Measurements from ENCODE around the gene KCNMB2.
A peak's percentile ranks its signal among the peaks of the same experiment; 100 is the strongest.

KCNMB2 gene

DNA sequence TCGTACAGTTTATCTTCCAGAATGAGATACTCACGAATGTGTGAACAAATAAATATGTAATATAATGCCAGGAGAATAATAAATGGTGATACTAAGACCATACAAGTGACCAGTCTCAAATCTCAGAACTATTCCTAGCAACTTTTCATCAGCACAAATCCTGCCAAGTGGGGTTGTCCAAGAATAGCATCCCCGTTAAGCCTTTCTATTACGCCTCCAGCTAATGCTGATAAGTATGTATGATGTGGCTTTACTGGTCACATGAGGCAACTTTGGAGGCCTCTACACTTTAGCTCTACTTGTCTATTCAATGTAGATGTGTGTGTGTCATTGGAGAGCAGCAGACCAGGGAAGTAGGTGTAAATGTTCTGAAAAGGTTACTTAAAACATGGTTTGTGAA is 129.5 kb downstream of the KCNMB2 start:
- H3K4me3 ChIP-seq (ENCODE audit: control insufficient read depth, low read depth, low read length): no peak overlapping the region
- no peak for DNase-seq (ENCODE audit: low read depth)
- TF ChIP-seq, protein P1, sequence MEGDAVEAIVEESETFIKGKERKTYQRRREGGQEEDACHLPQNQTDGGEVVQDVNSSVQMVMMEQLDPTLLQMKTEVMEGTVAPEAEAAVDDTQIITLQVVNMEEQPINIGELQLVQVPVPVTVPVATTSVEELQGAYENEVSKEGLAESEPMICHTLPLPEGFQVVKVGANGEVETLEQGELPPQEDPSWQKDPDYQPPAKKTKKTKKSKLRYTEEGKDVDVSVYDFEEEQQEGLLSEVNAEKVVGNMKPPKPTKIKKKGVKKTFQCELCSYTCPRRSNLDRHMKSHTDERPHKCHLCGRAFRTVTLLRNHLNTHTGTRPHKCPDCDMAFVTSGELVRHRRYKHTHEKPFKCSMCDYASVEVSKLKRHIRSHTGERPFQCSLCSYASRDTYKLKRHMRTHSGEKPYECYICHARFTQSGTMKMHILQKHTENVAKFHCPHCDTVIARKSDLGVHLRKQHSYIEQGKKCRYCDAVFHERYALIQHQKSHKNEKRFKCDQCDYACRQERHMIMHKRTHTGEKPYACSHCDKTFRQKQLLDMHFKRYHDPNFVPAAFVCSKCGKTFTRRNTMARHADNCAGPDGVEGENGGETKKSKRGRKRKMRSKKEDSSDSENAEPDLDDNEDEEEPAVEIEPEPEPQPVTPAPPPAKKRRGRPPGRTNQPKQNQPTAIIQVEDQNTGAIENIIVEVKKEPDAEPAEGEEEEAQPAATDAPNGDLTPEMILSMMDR (IDR thresholded peaks at IDR 0.05; ENCODE audit: control insufficient read depth, insufficient read depth, low read depth, low read length, missing control alignments): no peak

DNA sequence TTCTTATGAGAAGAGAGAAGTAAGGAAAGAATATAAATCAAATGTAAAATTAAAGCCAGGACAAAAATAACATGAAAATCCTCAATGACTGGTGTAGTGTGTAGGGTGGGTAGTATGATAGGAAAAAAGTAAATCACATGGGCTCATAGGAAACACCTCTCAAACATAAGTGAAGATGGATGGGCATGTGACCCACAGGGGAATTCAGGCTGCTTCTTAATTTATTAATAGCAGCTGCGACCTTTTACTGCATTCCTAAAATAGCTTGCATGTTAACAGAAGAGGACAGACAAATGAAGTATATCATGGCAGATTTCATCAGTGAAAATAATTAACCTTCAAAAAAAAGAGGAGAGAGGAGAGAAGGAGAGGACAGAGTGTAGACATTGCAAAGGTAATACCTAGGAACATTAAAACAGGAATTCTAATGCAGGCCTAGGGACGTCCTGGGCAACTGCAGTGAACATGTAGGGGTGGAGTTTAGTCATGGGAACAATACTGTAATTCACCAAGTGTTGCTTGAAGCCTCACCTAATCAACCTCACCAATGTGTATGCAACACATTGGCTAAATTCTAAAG is 132.9 kb downstream of the KCNMB2 start:
- no peak for DNase-seq (ENCODE audit: low read depth)
- no peak overlapping the region for H3K4me3 ChIP-seq (ENCODE audit: control insufficient read depth, low read depth, low read length)
- TF ChIP-seq, protein P1 (IDR thresholded peaks at IDR 0.05; ENCODE audit: control insufficient read depth, insufficient read depth, low read depth, low read length, missing control alignments): no peak

DNA sequence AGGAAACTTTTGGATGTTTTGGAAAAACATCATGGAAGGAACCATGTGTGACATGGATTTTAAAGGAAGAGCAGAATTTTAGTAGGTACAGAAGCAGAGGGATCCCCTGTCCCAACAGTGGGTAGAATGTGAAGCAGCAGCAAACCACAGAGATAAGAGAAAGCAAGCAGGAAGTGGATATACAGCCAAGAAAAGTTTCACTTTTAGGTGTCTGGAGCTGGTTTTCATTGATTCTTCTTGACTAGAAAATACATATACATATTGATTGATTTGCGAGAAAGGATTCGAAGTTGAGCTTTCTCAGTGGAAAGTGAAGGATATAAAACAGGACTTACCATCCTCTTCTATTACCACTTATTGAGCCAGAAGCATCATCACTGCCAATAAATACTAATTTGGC is 133.5 kb downstream of the KCNMB2 start:
- no peak for DNase-seq (ENCODE audit: low read depth)
- H3K4me3 ChIP-seq (ENCODE audit: control insufficient read depth, low read depth, low read length): no peak overlapping the region
- TF ChIP-seq, protein P1 (IDR thresholded peaks at IDR 0.05; ENCODE audit: control insufficient read depth, insufficient read depth, low read depth, low read length, missing control alignments): no peak

DNA sequence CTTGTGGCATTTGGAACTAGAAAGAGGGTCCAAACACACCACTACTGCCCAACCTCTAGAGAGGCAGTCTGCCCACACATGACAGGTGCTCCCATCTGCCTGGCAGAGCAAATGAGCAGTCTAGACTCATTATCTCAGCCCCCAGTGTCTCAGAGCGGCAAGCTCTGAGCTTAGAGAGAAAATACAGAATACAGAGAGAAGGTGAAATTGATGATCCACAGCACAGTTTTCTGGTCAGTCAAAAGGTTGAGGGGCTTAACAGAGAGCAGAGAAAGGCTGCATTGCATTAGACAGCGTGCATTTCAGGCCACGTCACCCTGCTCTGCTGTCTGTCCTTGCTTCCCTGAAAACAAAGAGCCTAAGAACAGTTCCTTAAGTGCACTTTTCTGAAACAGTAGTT is 135.1 kb downstream of the KCNMB2 start:
- no peak overlapping the region for H3K4me3 ChIP-seq (ENCODE audit: control insufficient read depth, low read depth, low read length)
- DNase-seq (ENCODE audit: low read depth): no peak
- TF ChIP-seq, protein P1 (IDR thresholded peaks at IDR 0.05; ENCODE audit: control insufficient read depth, insufficient read depth, low read depth, low read length, missing control alignments): no peak

DNA sequence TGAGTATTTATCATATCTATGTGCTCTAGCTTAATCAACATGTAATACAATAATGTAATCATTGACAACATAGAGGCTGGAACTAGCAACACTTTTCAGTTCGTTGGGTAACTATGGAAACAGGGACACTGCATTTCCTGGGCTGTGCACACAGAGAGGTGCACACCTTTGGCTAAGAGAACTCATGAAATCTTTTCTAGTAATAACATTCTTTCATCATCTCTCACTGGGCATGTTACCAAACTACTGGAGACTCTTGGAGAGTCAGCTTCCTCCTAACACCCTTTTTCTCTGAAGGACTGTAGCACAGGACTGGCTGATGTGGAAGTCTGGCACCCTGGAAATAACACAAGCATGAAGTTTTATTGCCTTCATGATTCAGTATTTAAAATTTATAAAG is 135.6 kb downstream of the KCNMB2 start:
- DNase-seq (ENCODE audit: low read depth): peak; percentile 57
- TF ChIP-seq, protein P1 (IDR thresholded peaks at IDR 0.05; ENCODE audit: control insufficient read depth, insufficient read depth, low read depth, low read length, missing control alignments): no peak

DNA sequence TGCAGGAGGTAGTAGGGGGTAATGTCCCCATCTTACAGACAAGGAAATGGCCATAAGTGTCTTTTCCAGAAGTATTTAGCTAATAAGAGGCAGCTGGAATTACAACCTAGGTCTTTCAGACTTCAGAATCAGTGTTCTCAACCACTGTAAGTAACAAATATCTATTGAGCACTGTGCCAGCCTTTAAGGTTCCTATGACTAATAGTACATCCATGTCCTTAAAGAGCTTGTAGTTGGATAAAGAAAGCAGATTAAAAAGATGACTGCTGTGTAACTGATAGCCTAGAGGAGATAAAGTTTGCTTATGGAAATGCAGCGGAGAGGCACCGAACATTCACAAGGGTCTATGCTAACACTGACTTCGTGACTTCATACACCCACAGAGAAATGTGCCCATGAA is 136.0 kb downstream of the KCNMB2 start:
- peak; percentile 4 for DNase-seq (ENCODE audit: low read depth)
- TF ChIP-seq, protein P1 (IDR thresholded peaks at IDR 0.05; ENCODE audit: control insufficient read depth, insufficient read depth, low read depth, low read length, missing control alignments): no peak
- H3K4me3 ChIP-seq (ENCODE audit: control insufficient read depth, low read depth, low read length): no peak overlapping the region

More for the DNA sequence above, 135.6 kb downstream of the KCNMB2 start:
- H3K4me3 ChIP-seq (ENCODE audit: control insufficient read depth, low read depth, low read length): no peak overlapping the region

DNA sequence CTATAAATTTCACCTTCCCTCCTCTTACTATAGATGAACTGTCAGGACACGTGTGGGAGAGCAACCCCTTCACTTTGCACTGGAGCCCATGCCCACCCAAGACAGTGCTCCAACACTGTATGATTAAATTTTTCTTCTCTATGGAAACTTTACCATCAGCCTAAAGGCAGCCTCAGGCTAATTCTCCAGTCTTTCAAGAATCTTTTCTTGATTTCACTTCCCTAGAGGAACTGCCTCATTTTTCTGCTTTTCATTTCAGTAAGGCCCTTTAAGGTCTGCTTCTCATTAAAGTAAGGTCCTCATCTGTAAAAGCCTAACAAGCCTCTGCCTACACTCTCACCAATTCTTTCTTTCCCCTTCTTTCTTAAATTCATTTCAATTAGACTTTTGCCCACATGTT is 137.3 kb downstream of the KCNMB2 start:
- DNase-seq (ENCODE audit: low read depth): no peak
- TF ChIP-seq, protein P1 (IDR thresholded peaks at IDR 0.05; ENCODE audit: control insufficient read depth, insufficient read depth, low read depth, low read length, missing control alignments): no peak
- no peak overlapping the region for H3K4me3 ChIP-seq (ENCODE audit: control insufficient read depth, low read depth, low read length)
